AML-193 (cell line): ENCODE measurements around the gene SERPINA5.
"Not testable (repeated sequence)": the region's sequence is repeated elsewhere in the genome, so short reads cannot be mapped to it uniquely, and the experiment has no call there.

Experiments used
- DNase-seq, 2 experiments: peaks; one replicate each; lab custom pipeline; 2025; lab: John Stamatoyannopoulos, UW

SERPINA5 gene

GRCh38 chr14:94622653-94623421, 41.6 kb downstream of the SERPINA5 start:
- DNase-seq, result no peak

GRCh38 chr14:94623422-94623809, 42.2 kb downstream of the SERPINA5 start:
- DNase-seq, result no peak

DNA sequence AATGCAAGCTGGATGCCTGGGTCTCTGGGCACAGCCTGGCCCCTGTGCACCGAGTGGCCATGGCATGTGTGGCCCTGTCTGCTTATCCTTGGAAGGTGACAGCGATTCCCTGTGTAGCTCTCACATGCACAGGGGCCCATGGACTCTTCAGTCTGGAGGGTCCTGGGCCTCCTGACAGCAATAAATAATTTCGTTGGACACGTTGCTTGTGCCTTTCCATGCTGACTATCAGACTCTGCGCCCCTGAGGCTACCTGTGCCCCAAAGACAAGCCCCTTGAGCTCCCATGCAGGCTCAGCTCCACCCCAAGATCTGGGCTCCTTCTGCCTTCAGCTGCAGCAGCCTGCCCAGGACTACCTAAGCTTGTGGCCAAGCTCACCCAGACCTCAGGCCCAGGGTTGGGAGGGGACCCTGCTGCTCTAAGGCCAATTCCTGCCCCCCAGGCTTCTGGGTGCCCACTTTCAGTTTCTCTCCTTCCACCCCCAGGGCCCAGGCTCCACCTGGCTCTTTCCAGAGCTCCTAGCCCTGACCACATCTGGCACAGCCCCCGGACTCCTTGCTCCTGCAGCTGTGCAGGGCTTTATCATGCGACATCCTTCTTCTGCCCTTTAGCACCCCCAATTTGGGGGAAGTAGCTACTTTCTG, 42.8 kb downstream of the SERPINA5 start:
- no peak for DNase-seq

DNA sequence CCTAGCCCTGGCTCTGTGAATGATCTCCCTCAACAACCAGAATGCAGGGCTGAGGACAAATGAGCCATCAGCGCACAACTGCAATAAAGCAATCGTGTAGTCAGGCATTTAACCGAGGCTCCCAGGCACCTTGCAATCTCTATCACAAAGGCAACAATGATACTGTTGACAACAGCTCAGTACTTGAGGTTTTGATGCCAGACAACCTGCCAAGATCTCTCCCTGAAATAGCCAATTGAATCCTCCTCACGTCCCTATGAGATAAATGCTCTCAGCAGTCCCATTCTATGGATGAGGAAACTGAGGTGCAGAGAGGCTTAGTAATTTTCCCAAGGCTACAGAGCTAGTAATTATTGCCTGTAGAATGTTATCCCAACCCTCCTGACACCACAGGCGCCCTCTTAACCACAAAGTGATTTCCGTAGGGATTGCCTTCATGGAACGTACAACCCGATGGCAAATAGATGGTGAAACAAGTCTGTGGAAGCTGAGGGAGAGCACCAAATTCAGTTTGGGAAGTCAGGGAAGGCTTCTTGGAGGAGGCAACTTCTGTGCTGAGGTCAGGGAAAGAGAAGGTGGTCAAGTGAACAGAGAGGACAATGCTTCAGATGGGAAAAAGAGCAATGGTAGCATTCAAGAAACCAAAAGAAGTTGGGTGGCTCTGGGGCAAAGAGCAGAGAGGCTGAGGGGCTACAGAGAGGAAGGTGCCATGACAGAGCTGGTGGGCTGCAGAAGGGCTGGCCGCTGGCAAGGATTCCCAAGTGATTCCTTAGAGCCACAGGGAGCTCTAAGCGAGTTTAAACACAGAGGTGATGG, 43.5 kb downstream of the SERPINA5 start:
- DNase-seq, result no peak

GRCh38 chr14:94625353-94625635, 44.1 kb downstream of the SERPINA5 start:
- no peak for DNase-seq

GRCh38 chr14:94628578-94628977, 47.4 kb downstream of the SERPINA5 start:
- no peak for DNase-seq

- DNase-seq, result no peak
Observed at GRCh38 chr14:94630396-94630795, 49.2 kb downstream of the SERPINA5 start.

DNA sequence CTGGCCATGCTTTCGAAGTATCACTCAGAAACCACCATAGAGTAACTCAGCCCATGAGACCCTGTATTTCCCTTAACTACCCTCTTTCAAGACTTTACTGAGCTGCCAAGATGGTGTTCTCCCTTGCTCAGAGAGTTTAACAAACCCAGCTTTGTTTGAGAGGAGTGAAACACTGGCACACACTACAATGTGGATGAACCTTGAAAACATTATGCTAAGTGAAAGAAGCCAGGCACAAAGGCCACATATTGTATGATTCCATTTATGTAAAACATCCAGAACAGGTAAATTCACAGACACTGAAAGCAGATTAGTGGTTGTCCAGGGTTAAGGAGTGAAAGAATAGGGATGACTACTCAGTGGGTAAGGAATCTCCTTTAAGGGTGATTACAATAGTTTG, 49.8 kb downstream of the SERPINA5 start:
- DNase-seq, result no peak

GRCh38 chr14:94631536-94632304, 50.5 kb downstream of the SERPINA5 start:
- no peak for DNase-seq

DNA sequence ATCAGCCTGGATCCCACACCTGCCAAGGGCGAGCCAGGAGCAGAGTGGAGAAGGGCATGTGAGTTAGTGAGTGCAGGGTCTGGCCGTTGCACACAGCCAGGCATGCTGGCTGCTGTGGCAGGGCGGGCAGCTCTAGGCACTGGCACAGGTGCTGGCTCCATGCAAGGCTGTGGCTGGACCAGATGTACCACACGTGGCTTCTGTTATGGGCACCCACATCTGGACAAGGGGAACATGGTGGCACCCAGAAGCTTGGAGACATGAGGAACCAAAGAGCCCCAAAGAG, 51.0 kb downstream of the SERPINA5 start:
- DNase-seq, result no peak

DNA sequence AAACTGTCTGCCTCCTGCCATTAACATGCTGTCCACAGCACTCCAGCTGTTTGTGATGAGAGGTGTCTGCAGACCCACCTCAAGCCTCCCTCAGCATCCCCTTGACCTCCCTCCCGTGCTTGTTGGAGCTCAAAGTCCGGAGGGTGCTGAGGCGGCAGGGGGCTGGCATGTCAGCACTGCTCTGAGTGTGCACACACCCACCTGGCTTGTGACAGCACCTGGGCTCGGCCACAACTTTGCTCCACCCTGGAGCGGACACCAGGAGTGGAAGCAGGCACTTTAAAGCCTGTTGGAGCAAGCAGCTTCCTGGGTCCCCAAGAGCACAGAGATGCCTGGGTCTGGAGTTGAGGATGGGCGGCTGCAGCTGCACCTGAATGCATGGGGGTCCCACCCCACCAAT, 51.9 kb downstream of the SERPINA5 start:
- no peak for DNase-seq

DNA sequence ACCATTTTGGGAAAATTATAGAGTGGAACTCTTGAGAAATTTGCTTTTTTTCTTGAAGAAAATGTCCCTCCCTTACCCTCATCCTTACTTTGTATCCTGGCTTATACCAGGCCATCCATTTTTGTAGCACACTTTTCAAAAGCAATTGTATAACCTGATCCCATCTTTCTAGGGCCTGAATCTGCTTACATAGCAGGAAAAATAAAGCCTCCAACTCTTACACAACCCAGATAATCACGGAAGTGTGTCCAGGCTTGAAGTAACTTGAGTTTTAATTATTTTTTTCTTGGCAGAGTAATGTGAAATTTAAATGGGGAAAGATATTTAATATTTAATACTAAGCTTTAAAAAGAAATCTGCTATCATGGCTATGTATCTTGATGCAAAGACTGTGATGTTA, 53.9 kb downstream of the SERPINA5 start:
- DNase-seq, result no peak

GRCh38 chr14:94636744-94637412, 55.7 kb downstream of the SERPINA5 start:
- DNase-seq, result no peak

DNA sequence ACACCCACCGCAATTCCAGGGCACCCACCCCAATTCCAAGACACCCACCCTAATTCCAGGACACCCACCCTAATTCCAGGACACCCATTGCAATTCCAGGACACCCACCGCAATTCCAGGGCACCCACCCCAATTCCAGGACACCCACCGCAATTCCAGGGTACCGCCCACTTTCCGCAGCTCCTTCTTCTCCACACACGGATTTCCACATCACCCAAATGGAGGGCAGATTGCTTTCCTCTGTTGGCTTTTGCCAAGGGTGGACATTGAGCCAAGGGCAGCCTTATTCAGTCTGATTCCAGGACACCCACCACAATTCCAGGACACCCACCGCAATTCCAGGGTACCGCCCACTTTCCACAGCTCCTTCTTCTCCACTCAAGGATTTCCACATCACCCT, 56.6 kb downstream of the SERPINA5 start:
- DNase-seq, result not testable (repeated sequence)

GRCh38 chr14:94638339-94638738, 57.1 kb downstream of the SERPINA5 start:
- no peak for DNase-seq

GRCh38 chr14:94638961-94639817, 58.0 kb downstream of the SERPINA5 start:
- DNase-seq, result no peak

DNA sequence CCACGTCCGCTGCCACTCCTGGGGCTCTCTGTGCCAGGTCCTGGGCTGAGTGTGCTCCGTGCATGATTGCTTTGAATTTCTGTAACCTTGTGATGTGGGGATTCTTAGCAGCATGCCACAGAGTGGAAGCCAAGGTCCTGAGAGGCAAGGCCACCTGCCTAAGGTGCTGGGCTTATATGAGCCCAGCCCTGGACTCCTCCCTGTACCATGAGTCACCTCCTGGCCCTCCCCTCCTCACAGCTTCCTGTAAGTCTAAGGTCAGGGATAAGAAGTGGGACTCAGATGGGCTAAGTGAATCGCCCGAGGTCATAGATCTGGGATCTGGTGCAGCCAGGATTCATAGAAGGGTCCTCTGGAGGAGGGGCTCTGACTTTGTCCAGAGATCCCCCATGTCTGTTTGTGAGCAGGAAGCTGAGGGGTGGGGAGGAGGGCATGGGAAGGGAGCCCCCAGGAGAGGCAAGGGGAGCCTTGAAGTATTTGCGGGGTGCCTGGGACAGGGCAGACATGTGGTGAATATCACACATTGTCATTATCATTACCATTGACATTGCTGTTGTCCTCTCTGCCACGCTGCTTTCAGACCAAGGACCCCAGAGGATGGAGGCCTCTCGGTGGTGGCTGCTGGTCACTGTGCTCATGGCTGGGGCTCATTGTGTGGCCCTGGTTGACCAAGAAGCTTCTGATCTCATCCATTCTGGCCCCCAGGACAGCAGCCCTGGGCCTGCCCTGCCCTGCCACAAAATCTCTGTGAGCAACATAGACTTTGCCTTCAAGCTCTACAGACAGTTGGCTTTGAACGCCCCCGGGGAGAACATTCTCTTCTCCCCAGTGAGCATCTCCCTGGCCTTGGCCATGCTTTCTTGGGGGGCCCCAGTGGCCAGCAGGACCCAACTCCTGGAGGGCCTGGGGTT, 59.8 kb downstream of the SERPINA5 start:
- no peak for DNase-seq

DNA sequence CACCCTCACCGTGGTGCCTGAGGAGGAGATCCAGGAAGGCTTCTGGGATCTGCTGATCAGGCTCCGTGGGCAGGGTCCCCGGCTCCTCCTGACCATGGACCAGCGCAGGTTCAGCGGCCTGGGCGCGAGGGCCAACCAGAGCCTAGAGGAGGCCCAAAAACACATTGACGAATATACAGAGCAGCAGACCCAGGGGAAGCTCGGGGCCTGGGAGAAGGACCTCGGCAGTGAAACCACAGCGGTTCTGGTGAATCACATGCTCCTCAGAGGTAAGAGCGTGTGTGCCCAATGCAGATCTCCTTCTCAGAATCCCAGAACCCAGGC, 60.4 kb downstream of the SERPINA5 start:
- no peak for DNase-seq
